ENCODE data around the gene ENPP4.
A peak's percentile ranks its signal among the peaks of the same experiment; 100 is the strongest.
"Not testable (repeated sequence)": the region's sequence is repeated elsewhere in the genome, so short reads cannot be mapped to it uniquely, and the experiment has no call there.

The ENPP4 gene

GRCh38 chr6:46128476-46128875 is 1.3 kb upstream of the ENPP4 start:
- no peaks in the 10 kb centered on the region for H3K27me3 ChIP-seq (replicated peaks; ENCODE audit: control insufficient read depth, insufficient read depth, low read length, poor library complexity, severe bottlenecking)
- no peak overlapping the region for H3K4me3 ChIP-seq (ENCODE audit: insufficient read depth, low read depth, low read length, poor library complexity, severe bottlenecking)
- H3K27ac ChIP-seq (ENCODE audit: insufficient read depth, low read length, poor library complexity, severe bottlenecking): no peak overlapping the region
- peaks cover 7% of the 10 kb centered on the region for H3K4me1 ChIP-seq (ENCODE audit: control insufficient read depth, insufficient read depth, low read length, poor library complexity, severe bottlenecking)
- H3K9me3 ChIP-seq (ENCODE audit: control insufficient read depth, low read length): no peaks in the 10 kb centered on the region
- no peak for DNase-seq
- no peaks in the 10 kb centered on the region for H3K36me3 ChIP-seq (ENCODE audit: control insufficient read depth, insufficient read depth, low read length)

GRCh38 chr6:46129291-46129628 is 529 bp upstream of the ENPP4 start:
- H3K9me3 ChIP-seq (ENCODE audit: control insufficient read depth, low read length): no peaks in the 10 kb centered on the region
- H3K27ac ChIP-seq (ENCODE audit: insufficient read depth, low read length, poor library complexity, severe bottlenecking): peak overlapping the region; percentile 62
- H3K36me3 ChIP-seq (ENCODE audit: control insufficient read depth, insufficient read depth, low read length): no peaks in the 10 kb centered on the region
- H3K4me3 ChIP-seq (ENCODE audit: insufficient read depth, low read depth, low read length, poor library complexity, severe bottlenecking): peak overlapping the region; percentile 79
- no peaks in the 10 kb centered on the region for H3K27me3 ChIP-seq (replicated peaks; ENCODE audit: control insufficient read depth, insufficient read depth, low read length, poor library complexity, severe bottlenecking)
- DNase-seq: no peak
- H3K4me1 ChIP-seq (ENCODE audit: control insufficient read depth, insufficient read depth, low read length, poor library complexity, severe bottlenecking): peaks cover 7% of the 10 kb centered on the region

GRCh38 chr6:46130666-46131065 is 877 bp downstream of the ENPP4 start:
- Histone ChIP-seq H3K27me3 (replicated peaks; ENCODE audit: control insufficient read depth, insufficient read depth, low read length, poor library complexity, severe bottlenecking) (no peaks in the 10 kb centered on the region), H3K27ac (ENCODE audit: insufficient read depth, low read length, poor library complexity, severe bottlenecking) (no peak overlapping the region), H3K4me1 (ENCODE audit: control insufficient read depth, insufficient read depth, low read length, poor library complexity, severe bottlenecking) (peaks cover 7% of the 10 kb centered on the region), H3K9me3 (ENCODE audit: control insufficient read depth, low read length) (no peaks in the 10 kb centered on the region), H3K4me3 (ENCODE audit: insufficient read depth, low read depth, low read length, poor library complexity, severe bottlenecking) (peak overlapping the region; percentile 79), H3K36me3 (ENCODE audit: control insufficient read depth, insufficient read depth, low read length) (no peaks in the 10 kb centered on the region)
- DNase-seq: no peak

GRCh38 chr6:46131291-46131690 is 1.5 kb downstream of the ENPP4 start:
- not testable (repeated sequence) for H3K4me1 ChIP-seq (ENCODE audit: control insufficient read depth, insufficient read depth, low read length, poor library complexity, severe bottlenecking); H3K4me3 ChIP-seq (ENCODE audit: insufficient read depth, low read depth, low read length, poor library complexity, severe bottlenecking); H3K27ac ChIP-seq (ENCODE audit: insufficient read depth, low read length, poor library complexity, severe bottlenecking); H3K27me3 ChIP-seq (replicated peaks; ENCODE audit: control insufficient read depth, insufficient read depth, low read length, poor library complexity, severe bottlenecking); H3K36me3 ChIP-seq (ENCODE audit: control insufficient read depth, insufficient read depth, low read length); DNase-seq; H3K9me3 ChIP-seq (ENCODE audit: control insufficient read depth, low read length)

GRCh38 chr6:46134216-46134615 is 4.4 kb downstream of the ENPP4 start:
- no peaks in the 10 kb centered on the region for H3K27me3 ChIP-seq (replicated peaks; ENCODE audit: control insufficient read depth, insufficient read depth, low read length, poor library complexity, severe bottlenecking)
- no peak overlapping the region for H3K4me3 ChIP-seq (ENCODE audit: insufficient read depth, low read depth, low read length, poor library complexity, severe bottlenecking)
- H3K9me3 ChIP-seq (ENCODE audit: control insufficient read depth, low read length): no peaks in the 10 kb centered on the region
- no peak for DNase-seq
- no peaks in the 10 kb centered on the region for H3K36me3 ChIP-seq (ENCODE audit: control insufficient read depth, insufficient read depth, low read length)
- H3K4me1 ChIP-seq (ENCODE audit: control insufficient read depth, insufficient read depth, low read length, poor library complexity, severe bottlenecking): peaks cover 1% of the 10 kb centered on the region
- no peak overlapping the region for H3K27ac ChIP-seq (ENCODE audit: insufficient read depth, low read length, poor library complexity, severe bottlenecking)

- no peak for DNase-seq
Measured at GRCh38 chr6:46135176-46135575, 5.4 kb downstream of the ENPP4 start.

GRCh38 chr6:46136831-46137230 is 7.0 kb downstream of the ENPP4 start:
- H3K36me3 ChIP-seq (ENCODE audit: control insufficient read depth, insufficient read depth, low read length): no peaks in the 10 kb centered on the region
- DNase-seq: no peak
- no peaks in the 10 kb centered on the region for H3K9me3 ChIP-seq (ENCODE audit: control insufficient read depth, low read length)
- H3K4me3 ChIP-seq (ENCODE audit: insufficient read depth, low read depth, low read length, poor library complexity, severe bottlenecking): no peak overlapping the region
- H3K4me1 ChIP-seq (ENCODE audit: control insufficient read depth, insufficient read depth, low read length, poor library complexity, severe bottlenecking): no peaks in the 10 kb centered on the region
- H3K27me3 ChIP-seq (replicated peaks; ENCODE audit: control insufficient read depth, insufficient read depth, low read length, poor library complexity, severe bottlenecking): no peaks in the 10 kb centered on the region
- H3K27ac ChIP-seq (ENCODE audit: insufficient read depth, low read length, poor library complexity, severe bottlenecking): no peak overlapping the region

More at GRCh38 chr6:46135176-46135575, 5.4 kb downstream of the ENPP4 start:
- H3K4me3 ChIP-seq (ENCODE audit: insufficient read depth, low read depth, low read length, poor library complexity, severe bottlenecking): no peak overlapping the region
- H3K27ac ChIP-seq (ENCODE audit: insufficient read depth, low read length, poor library complexity, severe bottlenecking): no peak overlapping the region
- no peaks in the 10 kb centered on the region for H3K9me3 ChIP-seq (ENCODE audit: control insufficient read depth, low read length)
- H3K4me1 ChIP-seq (ENCODE audit: control insufficient read depth, insufficient read depth, low read length, poor library complexity, severe bottlenecking): no peaks in the 10 kb centered on the region
- no peaks in the 10 kb centered on the region for H3K27me3 ChIP-seq (replicated peaks; ENCODE audit: control insufficient read depth, insufficient read depth, low read length, poor library complexity, severe bottlenecking)
- H3K36me3 ChIP-seq (ENCODE audit: control insufficient read depth, insufficient read depth, low read length): no peaks in the 10 kb centered on the region

- DNase-seq: no peak
- H3K27ac ChIP-seq (ENCODE audit: insufficient read depth, low read length, poor library complexity, severe bottlenecking): no peak overlapping the region
- H3K36me3 ChIP-seq (ENCODE audit: control insufficient read depth, insufficient read depth, low read length): no peaks in the 10 kb centered on the region
- H3K4me1 ChIP-seq (ENCODE audit: control insufficient read depth, insufficient read depth, low read length, poor library complexity, severe bottlenecking): no peaks in the 10 kb centered on the region
- H3K4me3 ChIP-seq (ENCODE audit: insufficient read depth, low read depth, low read length, poor library complexity, severe bottlenecking): no peak overlapping the region
- no peaks in the 10 kb centered on the region for H3K9me3 ChIP-seq (ENCODE audit: control insufficient read depth, low read length)
- H3K27me3 ChIP-seq (replicated peaks; ENCODE audit: control insufficient read depth, insufficient read depth, low read length, poor library complexity, severe bottlenecking): no peaks in the 10 kb centered on the region
Measured at GRCh38 chr6:46137387-46137786, 7.6 kb downstream of the ENPP4 start.

GRCh38 chr6:46138281-46138680 is 8.5 kb downstream of the ENPP4 start:
- no peak for DNase-seq
- no peaks in the 10 kb centered on the region for H3K27me3 ChIP-seq (replicated peaks; ENCODE audit: control insufficient read depth, insufficient read depth, low read length, poor library complexity, severe bottlenecking)
- H3K9me3 ChIP-seq (ENCODE audit: control insufficient read depth, low read length): no peaks in the 10 kb centered on the region
- no peaks in the 10 kb centered on the region for H3K36me3 ChIP-seq (ENCODE audit: control insufficient read depth, insufficient read depth, low read length)
- H3K27ac ChIP-seq (ENCODE audit: insufficient read depth, low read length, poor library complexity, severe bottlenecking): no peak overlapping the region
- H3K4me3 ChIP-seq (ENCODE audit: insufficient read depth, low read depth, low read length, poor library complexity, severe bottlenecking): no peak overlapping the region
- no peaks in the 10 kb centered on the region for H3K4me1 ChIP-seq (ENCODE audit: control insufficient read depth, insufficient read depth, low read length, poor library complexity, severe bottlenecking)

- Histone ChIP-seq H3K36me3 (ENCODE audit: control insufficient read depth, insufficient read depth, low read length) (no peaks in the 10 kb centered on the region), H3K27ac (ENCODE audit: insufficient read depth, low read length, poor library complexity, severe bottlenecking) (no peak overlapping the region), H3K27me3 (replicated peaks; ENCODE audit: control insufficient read depth, insufficient read depth, low read length, poor library complexity, severe bottlenecking) (no peaks in the 10 kb centered on the region), H3K4me1 (ENCODE audit: control insufficient read depth, insufficient read depth, low read length, poor library complexity, severe bottlenecking) (no peaks in the 10 kb centered on the region), H3K9me3 (ENCODE audit: control insufficient read depth, low read length) (no peaks in the 10 kb centered on the region), H3K4me3 (ENCODE audit: insufficient read depth, low read depth, low read length, poor library complexity, severe bottlenecking) (no peak overlapping the region)
- no peak for DNase-seq
Measured at GRCh38 chr6:46144270-46144669, 14.5 kb downstream of the ENPP4 start.

GRCh38 chr6:46149066-46149465 is 19.3 kb downstream of the ENPP4 start:
- not testable (repeated sequence) for H3K4me1 ChIP-seq (ENCODE audit: control insufficient read depth, insufficient read depth, low read length, poor library complexity, severe bottlenecking); H3K9me3 ChIP-seq (ENCODE audit: control insufficient read depth, low read length); H3K27me3 ChIP-seq (replicated peaks; ENCODE audit: control insufficient read depth, insufficient read depth, low read length, poor library complexity, severe bottlenecking); H3K36me3 ChIP-seq (ENCODE audit: control insufficient read depth, insufficient read depth, low read length); DNase-seq; H3K4me3 ChIP-seq (ENCODE audit: insufficient read depth, low read depth, low read length, poor library complexity, severe bottlenecking); H3K27ac ChIP-seq (ENCODE audit: insufficient read depth, low read length, poor library complexity, severe bottlenecking)
